GM23338 (cell line): ENCODE measurements around the gene SMIM33. TPM values are rescaled to one million over a fixed set of nuclear protein-coding genes. Genes with fewer than 3 reads are reported as not detected.

ENCODE experiments used
- ATAC-seq: fragments of 200-7000 bp; cut with Tn5 transposase; 3 replicates; pipeline ENCODE4 v1.9.1; 2020
- DNase-seq: peaks from one replicate; pipeline ENCODE4 v3.0.0-alpha.2; 2015; ENCODE audit warnings: low spot score
- H2AFZ ChIP-seq: fragments of 200-600 bp; sonication (generic); 2 replicates; pipeline ENCODE4 v1.8.0; 2016; ENCODE audit warnings: antibody characterized with exemption, mild to moderate bottlenecking, moderate library complexity
- H3F3A ChIP-seq: fragments of 200-600 bp; sonication (generic); replicated peaks from 2 replicates; pipeline ENCODE4 v1.8.0; 2017; ENCODE audit warnings: antibody characterized with exemption, mixed run types, low read depth
- H3K27ac ChIP-seq: fragments of 200-600 bp; sonication (generic); 2 replicates; pipeline ENCODE4 v1.6.1; 2016; ENCODE audit warnings: low read depth
- H3K27me3 ChIP-seq: fragments of 200-600 bp; sonication (generic); 2 replicates; pipeline ENCODE4 v1.8.0; 2016; ENCODE audit warnings: mild to moderate bottlenecking, mixed run types, moderate library complexity; ENCODE audit not compliant: insufficient read depth
- H3K36me3 ChIP-seq: fragments of 200-600 bp; sonication (generic); 2 replicates; pipeline ENCODE4 v1.8.0; 2016; ENCODE audit warnings: mild to moderate bottlenecking; ENCODE audit not compliant: insufficient read depth
- H3K4me1 ChIP-seq: fragments of 200-600 bp; sonication (generic); 2 replicates; pipeline ENCODE4 v1.8.0; 2016; ENCODE audit warnings: mild to moderate bottlenecking, moderate library complexity; ENCODE audit not compliant: insufficient read depth
- H3K4me2 ChIP-seq: fragments of 200-600 bp; sonication (generic); 2 replicates; pipeline ENCODE4 v1.7.1; 2017; ENCODE audit warnings: mixed run types
- H3K4me3 ChIP-seq: fragments of 200-600 bp; sonication (generic); 2 replicates; pipeline ENCODE4 v1.6.1; 2016; ENCODE audit warnings: mixed run types
- H3K79me2 ChIP-seq: fragments of 200-600 bp; sonication (generic); replicated peaks from 2 replicates; pipeline ENCODE4 v1.8.0; 2017; ENCODE audit warnings: mild to moderate bottlenecking; ENCODE audit not compliant: insufficient read depth
- H3K9me2 ChIP-seq: fragments of 200-600 bp; sonication (generic); 2 replicates; pipeline ENCODE4 v1.8.0; 2017; ENCODE audit not compliant: insufficient read depth
- H4K20me1 ChIP-seq: fragments of 200-600 bp; sonication (generic); replicated peaks from 2 replicates; pipeline ENCODE4 v1.8.0; 2017; ENCODE audit warnings: mild to moderate bottlenecking; ENCODE audit not compliant: insufficient read depth
- H3K27ac Mint-ChIP-seq: 2 replicates; pipeline ENCODE4 v1.8.0; 2020; ENCODE audit warnings: inconsistent platforms, mild to moderate bottlenecking, moderate library complexity, mixed read lengths
- H3K27me3 Mint-ChIP-seq: 3 replicates; pipeline ENCODE4 v1.8.0; 2022; ENCODE audit warnings: low read depth, mild to moderate bottlenecking, moderate library complexity, mixed read lengths, inconsistent platforms; ENCODE audit not compliant: insufficient read depth, poor library complexity
- H3K36me3 Mint-ChIP-seq: 3 replicates; pipeline ENCODE4 v1.8.0; 2021; ENCODE audit warnings: low read depth, mild to moderate bottlenecking, inconsistent platforms, moderate library complexity, mixed read lengths
- H3K4me1 Mint-ChIP-seq: 3 replicates; pipeline ENCODE4 v1.8.0; 2020; ENCODE audit warnings: mild to moderate bottlenecking, inconsistent platforms, mixed read lengths
- H3K4me3 Mint-ChIP-seq: 3 replicates; pipeline ENCODE4 v1.8.0; 2021; ENCODE audit warnings: moderate library complexity, mild to moderate bottlenecking, inconsistent platforms, mixed read lengths
- H3K9me3 Mint-ChIP-seq: 3 replicates; pipeline ENCODE4 v1.8.0; 2020; ENCODE audit warnings: moderate library complexity, mild to moderate bottlenecking, inconsistent platforms, mixed read lengths
- CREB1 ChIP-seq: fragments of 250-450 bp; sonication (Bioruptor Pico); IDR thresholded peaks from 2 replicates; pipeline ENCODE4 v1.5.0; 2020; ENCODE audit warnings: low read depth, mild to moderate bottlenecking, moderate library complexity
- CTCF ChIP-seq, 2 experiments: fragments of 200-600 bp in 1 of 2; sonication (generic) in 1 of 2; conservative IDR thresholded peaks; 2 replicates each; pipeline versions ENCODE4 v1.5.1 to v1.6.1; 2016 to 2017; ENCODE audit warnings: antibody characterized with exemption in 2 of 2, low read depth in 2 of 2, mild to moderate bottlenecking in 2 of 2, moderate library complexity in 1 of 2
- ETS1 ChIP-seq: IDR thresholded peaks from 2 replicates; pipeline ENCODE4 v1.6.1; 2016; ENCODE audit warnings: antibody characterized with exemption
- EZH2 ChIP-seq: fragments of 200-600 bp; sonication (generic); IDR thresholded peaks from one replicate; pipeline ENCODE4 v1.8.0; 2017; ENCODE audit warnings: antibody characterized with exemption, mild to moderate bottlenecking, low read depth; ENCODE audit not compliant: unreplicated experiment
- EZH2phosphoT487 ChIP-seq: fragments of 200-600 bp; sonication (generic); IDR thresholded peaks from one replicate; pipeline ENCODE4 v1.8.1; 2018; ENCODE audit warnings: antibody characterized with exemption; ENCODE audit not compliant: unreplicated experiment
- JUNB ChIP-seq: IDR thresholded peaks from one replicate; pipeline ENCODE4 v1.6.1; 2016; ENCODE audit warnings: antibody characterized with exemption; ENCODE audit not compliant: unreplicated experiment
- POLR2AphosphoS5 ChIP-seq: IDR thresholded peaks from 2 replicates; pipeline ENCODE4 v1.6.1; 2016; ENCODE audit warnings: antibody characterized with exemption, low read depth
- STAT1 ChIP-seq: IDR thresholded peaks from one replicate; pipeline ENCODE4 v1.6.1; 2016; ENCODE audit warnings: antibody characterized with exemption; ENCODE audit not compliant: unreplicated experiment
- ZNF331 ChIP-seq: fragments of 250-450 bp; sonication (Bioruptor Pico); IDR thresholded peaks from 2 replicates; pipeline ENCODE4 v1.5.0; 2020; ENCODE audit warnings: low read depth, mild to moderate bottlenecking, moderate library complexity
- polyA plus RNA-seq: library from polyadenylated mRNA; unstranded; fragments of >200 nt; fragmentation: Nextera tagmentation; extraction: Ambion mirVana; gene quantifications from 2 replicates; pipeline ENCODE4 v1.2.1, GENCODE V29; 2016
- total RNA-seq: library from RNA; depleted of rRNA; stranded (reverse); fragments of >200 nt; shearing (Covaris generic); gene quantifications from 2 replicates; pipeline ENCODE4 v1.2.3, GENCODE V29; 2014
- TF ChIP-seq, protein P1 (sequence below): IDR thresholded peaks from one replicate; pipeline ENCODE4 v1.6.1; 2018; ENCODE audit warnings: antibody characterized with exemption; ENCODE audit not compliant: unreplicated experiment

Gene SMIM33
- total and polyA plus RNA-seq, 2 experiments from 2014 or later, result not detected

DNA sequence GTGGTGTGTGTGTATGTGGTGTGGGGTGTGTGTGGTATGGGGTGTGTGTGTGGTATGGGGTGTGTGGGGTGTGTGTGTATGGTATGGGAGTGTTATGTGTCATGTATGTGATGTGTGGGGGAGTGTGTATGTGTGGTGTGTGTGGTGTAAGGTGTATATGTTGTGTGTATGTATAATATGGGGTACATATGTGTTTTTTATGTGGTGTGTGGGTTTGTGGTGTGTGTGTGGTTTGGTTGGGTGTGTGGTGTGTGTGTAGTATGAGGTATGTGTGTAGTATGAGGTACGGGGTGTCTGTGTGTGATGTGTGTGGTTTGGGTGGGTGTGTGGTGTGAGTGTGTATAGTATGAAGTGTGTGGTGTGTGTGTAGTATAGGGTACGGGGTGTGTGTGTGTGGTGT is 19.6 kb upstream of the SMIM33 start:
- no peaks in the 10 kb centered on the region for H3K9me3 Mint-ChIP-seq
- Histone ChIP-seq H3K36me3 (no peaks in the 10 kb centered on the region), H3K4me2 (no peak overlapping the region), H2AFZ (no peak overlapping the region), H3F3A (no peaks in the 10 kb centered on the region), H3K79me2 (no peaks in the 10 kb centered on the region), H3K27ac (no peak overlapping the region), H3K9me2 (no peaks in the 10 kb centered on the region), H3K4me1 (no peaks in the 10 kb centered on the region), H4K20me1 (no peaks in the 10 kb centered on the region), H3K4me3 (no peak overlapping the region), H3K27me3 (no peaks in the 10 kb centered on the region)
- ATAC-seq, result no peak
- no peak overlapping the region for H3K27ac Mint-ChIP-seq
- no peaks in the 10 kb centered on the region; the same call in 1 of the 3 replicates for H3K4me1 Mint-ChIP-seq
- no peak for TF ChIP-seq EZH2
- no peak for TF ChIP-seq STAT1
- no peak for TF ChIP-seq POLR2AphosphoS5
- TF ChIP-seq ETS1, result no peak
- no peak for TF ChIP-seq CREB1
- no peak for TF ChIP-seq EZH2phosphoT487
- TF ChIP-seq JUNB, result no peak
- no peak for TF ChIP-seq CTCF (conservative IDR thresholded peaks at IDR 0.05; ENCODE audit: low read depth in 2 of 2)
- no peak for TF ChIP-seq ZNF331
- TF ChIP-seq, protein P1, sequence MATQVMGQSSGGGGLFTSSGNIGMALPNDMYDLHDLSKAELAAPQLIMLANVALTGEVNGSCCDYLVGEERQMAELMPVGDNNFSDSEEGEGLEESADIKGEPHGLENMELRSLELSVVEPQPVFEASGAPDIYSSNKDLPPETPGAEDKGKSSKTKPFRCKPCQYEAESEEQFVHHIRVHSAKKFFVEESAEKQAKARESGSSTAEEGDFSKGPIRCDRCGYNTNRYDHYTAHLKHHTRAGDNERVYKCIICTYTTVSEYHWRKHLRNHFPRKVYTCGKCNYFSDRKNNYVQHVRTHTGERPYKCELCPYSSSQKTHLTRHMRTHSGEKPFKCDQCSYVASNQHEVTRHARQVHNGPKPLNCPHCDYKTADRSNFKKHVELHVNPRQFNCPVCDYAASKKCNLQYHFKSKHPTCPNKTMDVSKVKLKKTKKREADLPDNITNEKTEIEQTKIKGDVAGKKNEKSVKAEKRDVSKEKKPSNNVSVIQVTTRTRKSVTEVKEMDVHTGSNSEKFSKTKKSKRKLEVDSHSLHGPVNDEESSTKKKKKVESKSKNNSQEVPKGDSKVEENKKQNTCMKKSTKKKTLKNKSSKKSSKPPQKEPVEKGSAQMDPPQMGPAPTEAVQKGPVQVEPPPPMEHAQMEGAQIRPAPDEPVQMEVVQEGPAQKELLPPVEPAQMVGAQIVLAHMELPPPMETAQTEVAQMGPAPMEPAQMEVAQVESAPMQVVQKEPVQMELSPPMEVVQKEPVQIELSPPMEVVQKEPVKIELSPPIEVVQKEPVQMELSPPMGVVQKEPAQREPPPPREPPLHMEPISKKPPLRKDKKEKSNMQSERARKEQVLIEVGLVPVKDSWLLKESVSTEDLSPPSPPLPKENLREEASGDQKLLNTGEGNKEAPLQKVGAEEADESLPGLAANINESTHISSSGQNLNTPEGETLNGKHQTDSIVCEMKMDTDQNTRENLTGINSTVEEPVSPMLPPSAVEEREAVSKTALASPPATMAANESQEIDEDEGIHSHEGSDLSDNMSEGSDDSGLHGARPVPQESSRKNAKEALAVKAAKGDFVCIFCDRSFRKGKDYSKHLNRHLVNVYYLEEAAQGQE, result no peak
- H3K4me3 Mint-ChIP-seq, result no peak overlapping the region
- no peaks in the 10 kb centered on the region; the same call in 2 of the 3 replicates for H3K36me3 Mint-ChIP-seq
- no peak for DNase-seq
- H3K27me3 Mint-ChIP-seq, result peaks cover 5% of the 10 kb centered on the region
